ENCODE data around the gene HUS1.

DNA sequence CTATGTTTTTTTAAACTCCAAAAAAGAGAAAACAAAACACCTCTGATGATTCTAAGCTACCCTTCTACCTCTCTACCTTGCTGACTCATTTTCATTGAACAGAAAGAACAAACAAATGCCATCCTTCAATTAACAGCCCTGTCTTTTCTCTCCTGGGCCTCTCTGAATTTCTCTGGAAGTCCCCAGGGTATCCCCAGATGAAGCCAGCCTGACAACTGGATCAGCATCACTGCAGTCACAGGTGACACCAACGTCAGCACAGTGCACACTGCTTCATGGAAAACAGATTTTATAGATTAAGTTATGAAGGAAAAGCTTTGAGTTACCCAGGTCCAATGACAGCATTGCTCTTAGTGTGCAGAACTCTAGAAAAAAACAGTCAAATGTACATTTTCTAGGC is 5.7 kb downstream of the HUS1 start:
- TF ChIP-seq CTCF (IDR thresholded peaks at IDR 0.05) (no peak), POLR2A (IDR thresholded peaks at IDR 0.05) (no peak)

Measured in testis (tissue), 2 donors.